Common myeloid progenitor, CD34-positive (primary cell): ENCODE results near the gene PPP1R11.

Experiments used
- CTCF ChIA-PET: fragments of 350-600 bp; sonication (Branson Sonifier 250); formaldehyde crosslinking; loops from one replicate; lab custom pipeline; 2021; ENCODE audit warnings: antibody characterized with exemption; lab: Charles Lee
- POLR2A ChIA-PET: fragments of 350-600 bp; sonication (Branson Sonifier 250); formaldehyde crosslinking; loops from one replicate; lab custom pipeline; 2021; ENCODE audit warnings: antibody characterized with exemption; lab: Charles Lee
- DNase-seq, 3 donors: peaks; one replicate each; pipeline versions ENCODE4 v3.0.0 to v3.0.0-alpha.2; 2013
- H3K27ac ChIP-seq, 2 experiments: 1 replicate in 1 of 2; 2 replicates in 1 of 2; pipeline ENCODE4 v1.7.0; 2013; ENCODE audit warnings: inconsistent platforms in 2 of 2, low read length in 2 of 2, mild to moderate bottlenecking in 2 of 2, low read depth in 1 of 2, moderate library complexity in 1 of 2; ENCODE audit not compliant: severe bottlenecking in 2 of 2, insufficient read depth in 1 of 2, poor library complexity in 1 of 2
- H3K27me3 ChIP-seq, 5 experiments: replicated peaks in 2 of 5; 1 replicate in 3 of 5; 2 replicates in 2 of 5; pipeline versions ENCODE4 v1.6.1 to v1.7.0; 2013; ENCODE audit warnings: low read length in 4 of 5, mild to moderate bottlenecking in 2 of 5, moderate library complexity in 2 of 5, inconsistent platforms in 1 of 5; ENCODE audit not compliant: insufficient read depth in 5 of 5, control insufficient read depth in 4 of 5
- H3K36me3 ChIP-seq, 4 experiments: 1 replicate in 2 of 4; 2 replicates in 2 of 4; pipeline versions ENCODE4 v1.6.1 to v1.7.0; 2013; ENCODE audit warnings: low read length in 3 of 4, control low read depth in 1 of 4, mild to moderate bottlenecking in 1 of 4; ENCODE audit not compliant: control insufficient read depth in 4 of 4, insufficient read depth in 4 of 4
- H3K4me1 ChIP-seq, 4 experiments: 1 replicate in 3 of 4; 2 replicates in 1 of 4; pipeline versions ENCODE4 v1.6.1 to v1.7.1; 2013; ENCODE audit warnings: low read length in 3 of 4, mild to moderate bottlenecking in 3 of 4, control low read depth in 1 of 4, inconsistent platforms in 1 of 4, moderate library complexity in 1 of 4; ENCODE audit not compliant: control insufficient read depth in 4 of 4, insufficient read depth in 4 of 4; ENCODE audit errors: control extremely low read depth in 1 of 4
- H3K4me3 ChIP-seq, 7 experiments: 1 replicate in 4 of 7; 2 replicates in 3 of 7; pipeline versions ENCODE4 v1.5.1 to v1.7.0; 2013; ENCODE audit warnings: mild to moderate bottlenecking in 7 of 7, low read length in 6 of 7, moderate library complexity in 6 of 7, inconsistent platforms in 2 of 7, low read depth in 2 of 7, control low read depth in 1 of 7; ENCODE audit not compliant: insufficient read depth in 4 of 7, control insufficient read depth in 1 of 7; ENCODE audit errors: extremely low read depth in 1 of 7
- H3K9me3 ChIP-seq, 5 experiments: 1 replicate in 4 of 5; 2 replicates in 1 of 5; pipeline versions ENCODE4 v1.6.1 to v1.7.1; 2013; ENCODE audit warnings: low read length in 4 of 5, mild to moderate bottlenecking in 2 of 5, inconsistent platforms in 1 of 5, low read depth in 1 of 5, moderate library complexity in 1 of 5; ENCODE audit not compliant: control insufficient read depth in 4 of 5, insufficient read depth in 2 of 5; ENCODE audit errors: control extremely low read depth in 1 of 5
- WGBS: methylation state at CpG from one replicate; pipeline ENCODE4 v1.1.5; 2013; ENCODE audit not compliant: insufficient coverage; 5-methylcytosine and 5-hydroxymethylcytosine counted together

The PPP1R11 gene

GRCh38 chr6:30075790-30076732, 9.1 kb downstream of the PPP1R11 start:
- Histone ChIP-seq H3K27ac (no peak overlapping the region), H3K9me3 (no peaks in the 10 kb centered on the region), H3K4me3 (peak overlapping the region in 2 of 7 experiments; percentile 20 to 61), H3K36me3 (no peaks in the 10 kb centered on the region), H3K27me3 (peaks cover 14 to 88% (median 55%) of the 10 kb centered on the region in 5 experiments), H3K4me1 (peaks cover 0 to 30% (median 20%) of the 10 kb centered on the region in 4 experiments)
- peak in 1 of 3 donors; percentile 21 for DNase-seq
- 37% methylated on average over 17 of the region's 22 CpGs for WGBS
- ChIA-PET POLR2A (no interaction called here), CTCF (interaction anchor here (0.7 to 2.9 kb wide), 6 partner anchors 8 to 58 kb away, joined by 3 to 10 read pairs (median 3); no protein-coding TSS in a partner anchor)

- Histone ChIP-seq H3K4me3 (no peak overlapping the region), H3K36me3 (no peaks in the 10 kb centered on the region), H3K9me3 (no peaks in the 10 kb centered on the region), H3K27ac (no peak overlapping the region), H3K27me3 (peaks cover 14 to 77% (median 48%) of the 10 kb centered on the region in 5 experiments), H3K4me1 (peaks cover 0 to 24% (median 16%) of the 10 kb centered on the region in 4 experiments)
- ChIA-PET CTCF (interaction anchor here (1.0 to 2.9 kb wide), 5 partner anchors 9 to 94 kb away, joined by 3 to 10 read pairs (median 3); no protein-coding TSS in a partner anchor), POLR2A (no interaction called here)
- DNase-seq = no peak
- WGBS = 0% methylated on average over 2 of the region's 4 CpGs
Observed at GRCh38 chr6:30077218-30077617, 10.2 kb downstream of the PPP1R11 start.

GRCh38 chr6:30087876-30088275, 20.9 kb downstream of the PPP1R11 start:
- CTCF ChIA-PET = interaction anchor here (0.8 to 2.0 kb wide), 4 partner anchors 9 to 121 kb away, joined by 3 to 8 read pairs (median 6); no protein-coding TSS in a partner anchor
- POLR2A ChIA-PET = no interaction called here
- no peak for DNase-seq
- no peaks in the 10 kb centered on the region for H3K36me3 ChIP-seq
- H3K27ac ChIP-seq = no peak overlapping the region
- WGBS = 90% methylated on average over 4 of the region's 5 CpGs
- no peaks in the 10 kb centered on the region for H3K4me1 ChIP-seq
- peaks cover 2 to 37% (median 16%) of the 10 kb centered on the region in 5 experiments for H3K27me3 ChIP-seq
- no peaks in the 10 kb centered on the region for H3K9me3 ChIP-seq
- H3K4me3 ChIP-seq = no peak overlapping the region

- peaks cover 2 to 70% (median 28%) of the 10 kb centered on the region in 5 experiments for H3K27me3 ChIP-seq
- ChIA-PET POLR2A (no interaction called here), CTCF (interaction anchor here (1.5 to 4.2 kb wide), 2 partner anchors 11 kb away, joined by 5 to 17 read pairs; no protein-coding TSS in a partner anchor)
- no peaks in the 10 kb centered on the region for H3K4me1 ChIP-seq
- WGBS = 88% methylated on average over 10 of the region's 11 CpGs
- DNase-seq = no peak
- no peak overlapping the region for H3K27ac ChIP-seq
- no peak overlapping the region for H3K4me3 ChIP-seq
- H3K9me3 ChIP-seq = no peaks in the 10 kb centered on the region
- no peaks in the 10 kb centered on the region for H3K36me3 ChIP-seq
Observed at GRCh38 chr6:30091577-30092381, 24.8 kb downstream of the PPP1R11 start.

- Histone ChIP-seq H3K4me3 (no peak overlapping the region), H3K36me3 (no peaks in the 10 kb centered on the region), H3K27me3 (peaks cover 0 to 80% (median 24%) of the 10 kb centered on the region in 5 experiments), H3K4me1 (no peaks in the 10 kb centered on the region), H3K9me3 (no peaks in the 10 kb centered on the region), H3K27ac (no peak overlapping the region)
- CTCF ChIA-PET = interaction anchor here (1.9 to 4.2 kb wide), 2 partner anchors 10 to 40 kb away, joined by 6 to 17 read pairs; no protein-coding TSS in a partner anchor
- DNase-seq = no peak
- WGBS = 58% methylated on average over 2 of the region's 6 CpGs
- POLR2A ChIA-PET = no interaction called here
Observed at GRCh38 chr6:30092852-30093543, 26.0 kb downstream of the PPP1R11 start.

- H3K27me3 ChIP-seq = peaks cover 0 to 85% (median 20%) of the 10 kb centered on the region in 5 experiments
- H3K36me3 ChIP-seq = no peaks in the 10 kb centered on the region
- no peak overlapping the region for H3K27ac ChIP-seq
- ChIA-PET CTCF (interaction anchor here (1.9 to 4.2 kb wide), 2 partner anchors 9 to 39 kb away, joined by 6 to 17 read pairs; no protein-coding TSS in a partner anchor), POLR2A (no interaction called here)
- no peaks in the 10 kb centered on the region for H3K4me1 ChIP-seq
- 32% methylated on average over 3 of the region's 5 CpGs for WGBS
- no peak for DNase-seq
- H3K4me3 ChIP-seq = no peak overlapping the region
- H3K9me3 ChIP-seq = no peaks in the 10 kb centered on the region
Observed at GRCh38 chr6:30093951-30094661, 27.1 kb downstream of the PPP1R11 start.
